Measurements from ENCODE around the gene TRABD2B.

GRCh38 chr1:47976728-47977127 is 20.5 kb downstream of the TRABD2B start:
- TF ChIP-seq, protein P1, sequence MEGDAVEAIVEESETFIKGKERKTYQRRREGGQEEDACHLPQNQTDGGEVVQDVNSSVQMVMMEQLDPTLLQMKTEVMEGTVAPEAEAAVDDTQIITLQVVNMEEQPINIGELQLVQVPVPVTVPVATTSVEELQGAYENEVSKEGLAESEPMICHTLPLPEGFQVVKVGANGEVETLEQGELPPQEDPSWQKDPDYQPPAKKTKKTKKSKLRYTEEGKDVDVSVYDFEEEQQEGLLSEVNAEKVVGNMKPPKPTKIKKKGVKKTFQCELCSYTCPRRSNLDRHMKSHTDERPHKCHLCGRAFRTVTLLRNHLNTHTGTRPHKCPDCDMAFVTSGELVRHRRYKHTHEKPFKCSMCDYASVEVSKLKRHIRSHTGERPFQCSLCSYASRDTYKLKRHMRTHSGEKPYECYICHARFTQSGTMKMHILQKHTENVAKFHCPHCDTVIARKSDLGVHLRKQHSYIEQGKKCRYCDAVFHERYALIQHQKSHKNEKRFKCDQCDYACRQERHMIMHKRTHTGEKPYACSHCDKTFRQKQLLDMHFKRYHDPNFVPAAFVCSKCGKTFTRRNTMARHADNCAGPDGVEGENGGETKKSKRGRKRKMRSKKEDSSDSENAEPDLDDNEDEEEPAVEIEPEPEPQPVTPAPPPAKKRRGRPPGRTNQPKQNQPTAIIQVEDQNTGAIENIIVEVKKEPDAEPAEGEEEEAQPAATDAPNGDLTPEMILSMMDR (IDR thresholded peaks at IDR 0.05), result no peak
- no peak for TF ChIP-seq ZFX (IDR thresholded peaks at IDR 0.05; ENCODE audit: borderline replicate concordance)
